GM13977 (cell line): Measurements from ENCODE around the gene CHST4.

Source experiments
- DNase-seq: peaks from one replicate; pipeline ENCODE4 v3.0.0; 2012; ENCODE audit warnings: low spot score
- in situ Hi-C: fragments of 300-500 bp; cut with MboI; formaldehyde crosslinking; loops from one replicate; pipeline ENCODE4 v1.12.0; 2022; ENCODE audit warnings: low sequenced_read_pairs, low pct_unique_long_range_greater_than_20kb, mixed read lengths, inconsistent platforms; ENCODE audit not compliant: unreplicated experiment
- TF ChIP-seq, protein P1 (sequence below): IDR thresholded peaks from 2 replicates; pipeline ENCODE4 v1.5.1; 2012; ENCODE audit warnings: mild to moderate bottlenecking, control low read depth; ENCODE audit not compliant: insufficient read depth; ENCODE audit errors: extremely low read depth, missing control alignments

CHST4 gene

GRCh38 chr16:71526111-71526631 is at the start of gene CHST4:
CHST4 (plus strand) TSS chr16:71526426; CDS start chr16:71536678, 10,252 bp downstream.
- TF ChIP-seq, protein P1, sequence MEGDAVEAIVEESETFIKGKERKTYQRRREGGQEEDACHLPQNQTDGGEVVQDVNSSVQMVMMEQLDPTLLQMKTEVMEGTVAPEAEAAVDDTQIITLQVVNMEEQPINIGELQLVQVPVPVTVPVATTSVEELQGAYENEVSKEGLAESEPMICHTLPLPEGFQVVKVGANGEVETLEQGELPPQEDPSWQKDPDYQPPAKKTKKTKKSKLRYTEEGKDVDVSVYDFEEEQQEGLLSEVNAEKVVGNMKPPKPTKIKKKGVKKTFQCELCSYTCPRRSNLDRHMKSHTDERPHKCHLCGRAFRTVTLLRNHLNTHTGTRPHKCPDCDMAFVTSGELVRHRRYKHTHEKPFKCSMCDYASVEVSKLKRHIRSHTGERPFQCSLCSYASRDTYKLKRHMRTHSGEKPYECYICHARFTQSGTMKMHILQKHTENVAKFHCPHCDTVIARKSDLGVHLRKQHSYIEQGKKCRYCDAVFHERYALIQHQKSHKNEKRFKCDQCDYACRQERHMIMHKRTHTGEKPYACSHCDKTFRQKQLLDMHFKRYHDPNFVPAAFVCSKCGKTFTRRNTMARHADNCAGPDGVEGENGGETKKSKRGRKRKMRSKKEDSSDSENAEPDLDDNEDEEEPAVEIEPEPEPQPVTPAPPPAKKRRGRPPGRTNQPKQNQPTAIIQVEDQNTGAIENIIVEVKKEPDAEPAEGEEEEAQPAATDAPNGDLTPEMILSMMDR = no peak
- DNase-seq = no peak
- in situ Hi-C loops = no loop called here

GRCh38 chr16:71476457-71477124 is 49.6 kb upstream of the CHST4 start:
- DNase-seq = no peak
- TF ChIP-seq, protein P1 = no peak
- in situ Hi-C loops = no loop called here

GRCh38 chr16:71479420-71479819 is 46.8 kb upstream of the CHST4 start:
- TF ChIP-seq, protein P1 = peak; percentile 37
- no peak for DNase-seq
- in situ Hi-C loops = no loop called here

DNA sequence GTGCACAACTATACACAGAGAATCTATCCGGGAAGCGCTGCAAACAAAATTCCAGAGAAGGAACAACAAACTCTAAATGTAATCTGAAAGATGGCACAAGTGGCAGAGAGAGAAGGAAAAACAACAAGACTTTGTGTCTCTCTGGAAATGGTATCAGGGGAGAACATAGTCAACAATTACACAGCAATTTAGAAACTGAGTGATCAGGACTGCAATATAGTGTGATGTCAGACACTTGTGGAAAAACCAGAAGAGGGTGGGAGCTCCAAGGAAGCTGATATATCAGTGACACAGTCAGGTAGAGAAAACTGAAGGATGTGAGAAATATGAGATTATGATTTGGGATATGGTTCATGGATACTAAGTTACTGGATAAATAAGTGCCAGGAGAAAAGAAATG is 45.3 kb upstream of the CHST4 start:
- in situ Hi-C loops = no loop called here

DNA sequence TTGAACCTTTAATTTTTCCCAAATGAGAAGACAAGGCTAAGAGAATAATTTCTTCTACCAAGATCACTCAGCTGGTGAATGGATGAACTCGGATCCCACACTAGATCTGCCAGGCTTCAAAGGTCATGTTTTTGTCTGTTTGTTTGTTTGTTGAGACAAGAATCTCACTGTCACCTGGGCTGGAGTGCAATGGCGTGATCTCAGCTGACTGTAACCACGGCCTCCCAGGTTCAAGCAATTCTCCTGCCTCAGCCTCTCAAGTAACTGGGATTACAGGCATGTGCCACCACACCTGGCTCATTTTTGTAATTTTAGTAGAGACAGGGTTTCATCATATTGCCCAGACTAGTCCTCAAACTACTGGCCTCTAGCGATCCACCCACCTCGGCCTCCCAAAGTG is 43.7 kb upstream of the CHST4 start:
- in situ Hi-C loops = no loop called here
- TF ChIP-seq, protein P1 = no peak
- no peak for DNase-seq

More for the DNA sequence above, 45.3 kb upstream of the CHST4 start:
- TF ChIP-seq, protein P1 = no peak
- no peak for DNase-seq

GRCh38 chr16:71484006-71484893 is 42.0 kb upstream of the CHST4 start:
- in situ Hi-C loops = no loop called here
- peak; percentile 79 for DNase-seq
- TF ChIP-seq, protein P1 = no peak
